NCI-H446 treated with DMSO at 0.1 percent for 48 hours (cell line): Measurements from ENCODE around the gene BMP7.

Source experiments
- DNase-seq: peaks from one replicate; lab custom pipeline; 2025; lab: John Stamatoyannopoulos, UW

The BMP7 gene

GRCh38 chr20:57229490-57229889, 37.0 kb downstream of the BMP7 start:
- no peak for DNase-seq

GRCh38 chr20:57225830-57226229, 40.6 kb downstream of the BMP7 start:
- DNase-seq = no peak

GRCh38 chr20:57225197-57225733, 41.2 kb downstream of the BMP7 start:
- DNase-seq = no peak

- no peak for DNase-seq
Observed at GRCh38 chr20:57224641-57225138, 41.8 kb downstream of the BMP7 start.

- no peak for DNase-seq
Observed at GRCh38 chr20:57223648-57224489, 42.6 kb downstream of the BMP7 start.

- DNase-seq = no peak
Observed at GRCh38 chr20:57222631-57222950, 43.9 kb downstream of the BMP7 start.

- DNase-seq = no peak
Observed at GRCh38 chr20:57221916-57222630, 44.4 kb downstream of the BMP7 start.

GRCh38 chr20:57220337-57221145, 45.9 kb downstream of the BMP7 start:
- no peak for DNase-seq

- DNase-seq = no peak
Observed at GRCh38 chr20:57219071-57219677, 47.3 kb downstream of the BMP7 start.

- DNase-seq = no peak
Observed at GRCh38 chr20:57218489-57218888, 48.0 kb downstream of the BMP7 start.

GRCh38 chr20:57217802-57218201, 48.6 kb downstream of the BMP7 start:
- no peak for DNase-seq

- no peak for DNase-seq
Observed at GRCh38 chr20:57216669-57217068, 49.8 kb downstream of the BMP7 start.

GRCh38 chr20:57215826-57216471, 50.5 kb downstream of the BMP7 start:
- no peak for DNase-seq

GRCh38 chr20:57215426-57215825, 51.0 kb downstream of the BMP7 start:
- DNase-seq = no peak

- DNase-seq = no peak
Observed at GRCh38 chr20:57214948-57215347, 51.5 kb downstream of the BMP7 start.

GRCh38 chr20:57214427-57214826, 52.0 kb downstream of the BMP7 start:
- no peak for DNase-seq

- no peak for DNase-seq
Observed at GRCh38 chr20:57213924-57214323, 52.5 kb downstream of the BMP7 start.

GRCh38 chr20:57213291-57213690, 53.1 kb downstream of the BMP7 start:
- DNase-seq = no peak

- DNase-seq = no peak
Observed at GRCh38 chr20:57212534-57213276, 53.7 kb downstream of the BMP7 start.

GRCh38 chr20:57211908-57212533, 54.4 kb downstream of the BMP7 start:
- no peak for DNase-seq
